GM21515 (cell line): ENCODE results near the gene KDM1A.

Source experiments
- ATAC-seq: cut with Tn5 transposase; IDR thresholded peaks from one replicate; pipeline ENCODE4 v1.9.1; 2021; ENCODE audit not compliant: unreplicated experiment

Gene KDM1A

GRCh38 chr1:23066075-23066474, 46.8 kb downstream of the KDM1A start:
- ATAC-seq, result no peak

DNA sequence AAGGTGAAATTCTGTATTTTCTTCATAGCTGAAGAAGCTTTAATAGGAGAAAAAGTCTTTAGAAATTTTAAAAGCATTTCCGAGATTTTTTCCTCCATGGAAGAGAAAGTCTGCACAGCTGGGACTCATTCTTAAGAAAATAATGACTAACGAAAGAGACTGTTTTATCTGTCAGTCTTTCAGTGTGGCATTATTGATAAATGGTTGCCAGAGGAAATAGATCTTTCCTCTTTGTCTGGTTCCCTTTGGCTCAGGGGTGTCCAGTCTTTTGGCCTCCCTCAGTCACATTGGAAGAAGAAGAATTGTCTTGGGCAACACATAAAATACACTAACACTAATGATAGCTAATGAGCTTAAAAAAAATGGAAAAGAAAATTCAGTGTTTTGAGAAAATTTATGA, 49.9 kb downstream of the KDM1A start:
- no peak for ATAC-seq

DNA sequence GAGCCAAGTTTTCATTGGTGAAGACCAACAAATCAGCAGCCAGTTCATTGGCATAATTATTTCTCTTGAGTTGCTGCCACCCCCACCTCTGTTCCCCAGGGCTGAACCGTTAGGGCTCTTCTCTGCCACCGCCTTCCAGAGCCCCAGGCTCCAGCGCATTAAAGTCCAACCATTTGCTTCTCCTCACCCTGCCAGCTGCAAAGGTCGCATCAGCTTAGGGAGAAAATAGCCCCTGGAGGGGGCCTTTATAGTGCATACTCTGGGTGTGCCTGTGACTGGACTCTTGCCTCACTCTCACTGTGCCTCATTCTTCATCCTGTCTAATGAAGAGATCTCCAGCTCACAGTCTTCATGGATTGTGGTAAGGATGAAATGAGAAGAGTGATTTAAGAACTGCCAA, 50.4 kb downstream of the KDM1A start:
- no peak for ATAC-seq

- no peak for ATAC-seq
Observed at GRCh38 chr1:23074012-23074411, 54.7 kb downstream of the KDM1A start.

DNA sequence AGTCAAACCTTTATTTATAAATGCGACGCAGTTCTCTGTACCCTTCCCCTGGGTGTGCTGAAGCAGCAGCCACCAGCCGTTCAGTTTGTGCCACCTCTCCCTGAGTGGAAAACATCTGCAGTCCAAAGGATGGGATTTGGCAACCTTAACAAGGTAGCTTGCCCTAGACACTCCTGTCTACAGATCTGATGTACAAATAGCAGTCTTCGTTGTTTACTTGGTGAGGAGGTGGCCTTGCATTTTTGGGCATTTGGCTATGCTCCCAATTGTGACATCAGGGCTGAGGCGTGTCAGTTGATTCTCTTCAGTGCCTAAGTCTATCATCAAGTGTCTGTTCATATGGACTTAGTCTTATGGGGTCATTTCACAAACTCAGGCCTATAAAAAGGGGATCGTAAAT, 59.8 kb downstream of the KDM1A start:
- ATAC-seq, result no peak

DNA sequence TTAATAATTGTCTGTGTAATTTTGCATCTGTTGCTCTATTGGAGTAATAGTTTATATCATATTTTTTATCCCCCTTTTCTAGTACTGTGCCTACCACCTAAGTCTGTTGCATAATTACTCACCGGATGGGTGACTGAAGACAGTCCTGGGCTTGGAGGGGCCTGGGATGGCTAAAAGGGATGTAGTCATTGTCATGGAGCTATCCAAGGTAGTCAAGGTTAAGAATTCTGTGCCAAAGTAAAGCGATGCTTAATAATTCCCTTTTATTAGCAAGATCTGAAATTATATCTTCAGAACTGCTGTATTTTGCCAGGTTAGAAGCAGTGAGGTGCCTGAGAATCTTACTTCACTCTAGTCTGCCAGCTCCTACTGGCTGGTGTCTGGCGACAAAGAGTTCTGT, 61.6 kb downstream of the KDM1A start:
- ATAC-seq, result no peak

- no peak for ATAC-seq
Observed at GRCh38 chr1:23081376-23081775, 62.1 kb downstream of the KDM1A start.

DNA sequence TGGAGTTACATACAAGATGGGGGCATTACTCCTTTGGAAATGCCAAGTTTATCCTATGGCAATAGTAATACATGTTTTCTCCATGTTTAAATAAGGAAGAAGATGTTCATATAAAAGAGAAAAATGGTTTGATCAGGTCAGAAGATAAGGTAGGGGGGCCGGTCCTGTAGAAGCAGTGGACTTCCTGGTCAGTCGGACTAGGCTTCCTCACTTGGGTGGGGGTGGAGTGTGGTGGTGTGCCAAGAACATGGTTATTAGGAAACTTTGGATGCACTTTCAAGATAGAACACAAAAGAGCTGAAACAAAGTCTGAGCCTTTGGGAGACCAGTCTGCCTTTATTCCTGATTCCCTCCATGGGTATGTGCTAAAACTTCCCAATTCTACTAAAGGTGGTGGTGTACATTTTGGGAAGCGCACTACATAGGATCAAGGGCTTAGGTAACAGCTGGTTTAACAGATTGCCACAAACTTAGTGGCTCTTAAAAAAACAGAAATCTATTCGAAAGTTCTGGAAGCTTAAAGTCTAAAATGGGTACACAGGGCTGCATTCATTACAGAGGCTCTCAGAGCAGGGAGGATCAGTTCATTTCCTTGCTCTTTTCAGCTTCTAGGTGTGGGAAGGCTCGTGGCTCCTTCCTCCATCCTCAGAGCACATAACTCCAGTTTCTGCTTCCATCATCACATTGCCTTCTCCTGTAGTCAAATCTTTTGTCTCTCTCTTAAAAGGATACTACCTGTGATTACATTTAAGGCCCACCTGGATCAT, 64.6 kb downstream of the KDM1A start:
- ATAC-seq, result no peak

- no peak for ATAC-seq
Observed at GRCh38 chr1:23084880-23085279, 65.6 kb downstream of the KDM1A start.

DNA sequence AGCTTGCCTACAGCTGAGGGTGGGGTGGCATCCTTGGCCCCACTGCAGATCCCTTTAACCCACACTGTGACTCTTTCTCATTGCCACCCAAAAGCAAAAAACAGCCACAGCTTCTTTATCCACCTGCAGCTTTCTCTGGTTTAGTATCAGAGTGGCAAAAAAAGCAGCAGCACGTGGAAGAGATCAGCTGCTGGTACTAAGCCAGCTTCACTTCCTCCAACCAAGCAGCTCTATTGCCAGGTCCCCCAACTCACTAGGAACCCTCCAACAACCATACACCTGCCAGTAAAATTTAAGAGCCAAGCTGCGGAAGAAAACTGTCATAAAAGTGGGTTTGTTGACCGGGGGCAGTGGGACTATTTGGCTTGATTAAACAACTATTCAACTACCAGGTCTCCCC, 66.4 kb downstream of the KDM1A start:
- no peak for ATAC-seq

DNA sequence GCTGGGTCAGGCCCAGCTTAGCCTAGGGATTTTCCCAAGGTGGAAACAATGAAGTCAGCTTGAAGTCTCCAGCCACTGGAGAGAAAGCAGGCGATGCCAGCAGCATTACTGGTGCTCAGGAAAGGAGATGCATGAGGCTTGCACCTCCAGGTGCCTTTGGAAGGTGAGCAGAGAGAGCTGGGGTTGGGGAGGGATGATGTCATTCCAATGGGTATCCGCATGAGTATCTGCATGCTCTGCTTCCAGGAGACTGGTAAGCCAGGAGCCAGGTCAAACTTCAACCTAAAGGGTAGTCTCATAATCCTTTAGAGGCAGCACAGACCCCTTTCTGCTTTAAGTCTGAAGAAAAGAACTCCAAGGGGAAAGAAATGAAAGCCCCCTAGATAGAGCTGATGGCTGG, 68.8 kb downstream of the KDM1A start:
- ATAC-seq, result no peak

DNA sequence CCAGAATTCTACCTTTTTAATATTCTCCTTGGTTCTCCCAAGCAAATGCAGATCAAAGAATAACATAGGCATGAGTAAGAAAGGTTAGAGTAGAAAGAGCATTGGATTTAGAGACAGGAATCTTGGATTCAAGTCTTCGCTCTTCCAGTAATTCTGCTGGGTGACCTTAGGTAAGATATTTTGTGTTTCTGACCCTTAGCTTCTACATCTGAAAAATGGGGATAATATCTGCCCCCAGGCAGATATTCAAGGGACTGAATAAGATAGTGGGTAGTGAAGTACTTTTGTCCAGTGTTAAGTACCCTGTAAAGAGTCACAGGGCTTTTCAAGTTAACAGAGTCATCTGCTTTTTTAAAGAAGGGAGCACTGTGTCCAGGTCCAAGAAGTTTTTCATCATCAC, 70.8 kb downstream of the KDM1A start:
- no peak for ATAC-seq

DNA sequence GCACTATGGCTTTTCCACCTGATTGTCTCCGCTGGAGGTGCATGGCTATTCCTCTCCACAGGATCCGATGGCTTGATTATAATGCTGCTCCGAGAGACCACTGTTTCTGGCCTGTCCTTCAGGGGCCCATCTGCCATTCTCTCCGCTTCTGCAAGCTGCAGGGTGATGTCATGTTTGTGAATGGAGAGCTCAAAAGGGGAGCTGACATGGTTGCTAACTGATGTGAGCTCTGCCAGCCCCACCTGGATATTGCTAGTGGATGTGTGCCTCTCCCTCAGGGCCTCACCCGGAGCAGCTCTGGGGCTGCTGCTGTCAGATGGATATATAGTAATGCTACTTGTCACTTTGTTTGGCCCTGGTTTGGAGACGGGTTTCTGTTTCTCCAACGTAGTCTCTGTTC, 72.3 kb downstream of the KDM1A start:
- no peak for ATAC-seq

GRCh38 chr1:23092447-23092846, 73.2 kb downstream of the KDM1A start:
- ATAC-seq, result no peak

GRCh38 chr1:23097316-23097715, 78.0 kb downstream of the KDM1A start:
- ATAC-seq, result no peak

DNA sequence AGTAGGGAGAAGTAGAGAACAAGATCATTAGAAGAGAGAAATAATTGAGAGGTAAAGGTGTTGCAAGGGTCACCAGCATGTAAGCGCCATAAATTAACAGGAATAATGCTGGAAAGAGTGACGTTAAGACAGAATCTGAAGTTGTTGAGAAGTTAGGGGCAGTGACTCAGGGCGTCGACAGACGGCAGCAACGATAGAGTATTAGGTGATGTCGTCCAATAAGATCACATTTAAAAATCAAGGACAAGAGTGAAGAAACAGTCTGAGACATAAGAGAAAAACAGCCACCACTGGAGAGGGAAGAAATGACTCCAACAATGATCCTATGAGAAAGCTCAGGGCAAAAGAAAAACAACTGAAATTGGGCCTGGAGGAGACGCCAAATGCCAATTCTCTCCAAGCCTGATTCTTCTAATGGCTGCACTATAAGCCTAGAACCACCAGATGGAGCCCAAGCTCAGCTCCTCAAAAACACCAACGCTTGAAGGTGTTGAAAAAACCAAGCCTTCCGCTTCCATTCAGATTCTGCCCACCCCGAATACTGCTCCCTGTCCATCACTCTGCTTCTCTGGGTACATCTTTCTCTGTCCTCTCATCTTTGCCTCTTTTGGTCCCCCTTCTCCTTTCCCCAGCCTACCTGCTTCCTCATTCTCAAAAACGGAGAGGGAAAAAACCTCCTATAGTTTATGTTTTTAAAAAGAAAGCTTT, 79.3 kb downstream of the KDM1A start:
- ATAC-seq, result no peak

GRCh38 chr1:23099171-23099536, 79.9 kb downstream of the KDM1A start:
- ATAC-seq, result no peak

GRCh38 chr1:23100074-23100748, 80.9 kb downstream of the KDM1A start:
- ATAC-seq, result no peak

DNA sequence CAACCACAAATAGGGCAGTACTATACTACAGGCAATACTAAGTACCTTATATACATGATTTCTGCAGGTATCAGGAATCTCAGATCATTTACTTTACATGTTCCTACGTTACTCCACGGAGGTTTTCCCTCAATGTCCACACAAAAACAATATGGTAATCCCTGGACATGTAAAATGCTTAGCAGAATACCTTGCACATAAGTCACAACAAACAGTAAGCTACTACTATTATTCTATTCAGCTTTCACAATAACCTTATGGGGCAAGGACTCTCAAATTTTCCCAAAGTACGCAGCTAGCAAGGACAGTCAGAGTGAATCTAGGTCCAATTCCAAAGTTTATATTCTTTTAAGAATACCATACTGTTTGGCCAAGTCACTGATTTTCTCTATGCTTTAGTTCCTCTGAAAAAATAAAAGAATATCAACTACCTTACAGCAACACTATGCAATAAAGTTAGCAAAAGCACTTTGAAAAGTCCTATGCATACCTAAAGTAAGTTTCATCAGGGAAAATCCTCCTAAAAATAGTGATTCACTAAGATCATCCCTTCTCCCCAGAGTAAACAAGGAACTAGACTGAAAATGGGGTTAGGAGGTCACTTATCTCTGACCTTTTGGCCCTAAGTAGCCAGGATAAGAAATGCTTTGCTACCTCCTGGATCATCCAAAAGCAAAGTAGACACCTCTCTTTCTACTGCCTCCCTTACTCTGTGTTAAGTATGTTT, 82.0 kb downstream of the KDM1A start:
- no peak for ATAC-seq

DNA sequence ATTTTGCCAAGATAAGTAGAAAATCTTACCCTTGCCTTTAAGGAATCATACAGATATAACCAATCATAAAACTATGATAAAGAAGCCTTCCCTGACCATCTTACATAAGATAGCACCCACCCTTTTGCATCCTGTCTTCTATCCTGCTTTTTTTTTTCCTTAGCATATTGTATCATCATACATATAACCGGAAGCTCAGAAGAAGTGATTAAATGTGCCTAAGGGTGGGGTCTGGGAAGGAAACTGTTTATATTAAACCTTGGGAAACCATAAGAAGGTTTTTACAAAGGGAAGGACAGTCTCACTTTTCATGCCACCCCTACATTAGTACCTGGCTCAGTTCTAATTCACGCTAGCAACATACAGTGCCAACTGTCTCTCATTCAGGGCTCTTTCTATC, 82.6 kb downstream of the KDM1A start:
- ATAC-seq, result no peak

GRCh38 chr1:23102289-23102688, 83.0 kb downstream of the KDM1A start:
- ATAC-seq, result no peak
